H1 (cell line): ENCODE data around the gene PWP1. TPM values are rescaled to one million over a fixed set of nuclear protein-coding genes. Genes with fewer than 3 reads are reported as not detected.
A peak's percentile ranks its signal among the peaks of the same experiment; 100 is the strongest.

Experiments
- CTCF ChIA-PET: fragments of 300-600 bp; sonication (Branson Sonifier 250); formaldehyde crosslinking; loops from one replicate; lab custom pipeline; 2021; ENCODE audit not compliant: partially characterized antibody; lab: Charles Lee
- POLR2A ChIA-PET: fragments of 300-600 bp; sonication (Branson Sonifier 250); formaldehyde crosslinking; loops from one replicate; lab custom pipeline; 2021; ENCODE audit warnings: inconsistent platforms; ENCODE audit not compliant: partially characterized antibody; lab: Charles Lee
- DNase-seq, 2 experiments: peaks; one replicate each; pipeline versions ENCODE4 v3.0.0 to v3.0.0-alpha.2; 2010 to 2022; ENCODE audit warnings: low spot score in 2 of 2, low read depth in 1 of 2, mixed read lengths in 1 of 2
- FAIRE-seq: peaks from 2 replicates; lab custom pipeline; 2011; peaks lifted over from hg19 to GRCh38; lab: Jason Lieb, UNC
- H2AFZ ChIP-seq: 2 replicates; pipeline ENCODE4 v1.8.1; 2012; ENCODE audit warnings: low read length, inconsistent platforms
- H2AK5ac ChIP-seq: 2 replicates; pipeline ENCODE4 v1.6.1; 2013; ENCODE audit warnings: low read depth, low read length
- H2BK120ac ChIP-seq: replicated peaks from 2 replicates; pipeline ENCODE3; 2013; ENCODE audit warnings: low read depth, low read length, inconsistent platforms
- H2BK12ac ChIP-seq: 2 replicates; pipeline ENCODE4 v1.6.1; 2013; ENCODE audit warnings: low read depth, low read length
- H2BK15ac ChIP-seq: 2 replicates; pipeline ENCODE4 v1.6.1; 2013; ENCODE audit warnings: low read length
- H2BK20ac ChIP-seq: 2 replicates; pipeline ENCODE4 v1.6.1; 2013; ENCODE audit warnings: low read length
- H2BK5ac ChIP-seq: 2 replicates; pipeline ENCODE4 v1.6.1; 2013; ENCODE audit warnings: low read depth, low read length
- H3K14ac ChIP-seq: 2 replicates; pipeline ENCODE4 v1.6.1; 2013; ENCODE audit warnings: inconsistent platforms; ENCODE audit not compliant: insufficient read length
- H3K18ac ChIP-seq: 2 replicates; pipeline ENCODE4 v1.6.1; 2013; ENCODE audit warnings: low read length; ENCODE audit errors: extremely low read depth
- H3K23ac ChIP-seq: 2 replicates; pipeline ENCODE4 v1.6.1; 2013; ENCODE audit warnings: inconsistent platforms; ENCODE audit not compliant: insufficient read length
- H3K23me2 ChIP-seq: 2 replicates; pipeline ENCODE4 v1.6.1; 2013; ENCODE audit warnings: low read depth, low read length
- H3K27ac ChIP-seq: 2 replicates; pipeline ENCODE4 v1.6.1; 2011; ENCODE audit warnings: low read depth, low read length, inconsistent platforms
- H3K27me3 ChIP-seq, 4 experiments: replicated peaks in 1 of 4; 1 replicate in 1 of 4; 2 replicates in 3 of 4; pipeline versions ENCODE4 v1.6.1 to v1.8.1; 2011 to 2013; ENCODE audit warnings: low read length in 3 of 4, mild to moderate bottlenecking in 3 of 4, inconsistent platforms in 2 of 4, mixed read lengths in 2 of 4, moderate library complexity in 1 of 4; ENCODE audit not compliant: control insufficient read depth in 3 of 4, insufficient read depth in 3 of 4; ENCODE audit errors: extremely low read depth in 1 of 4
- H3K36me3 ChIP-seq, 4 experiments: 2 replicates each; pipeline versions ENCODE4 v1.6.1 to v1.8.1; 2011 to 2013; ENCODE audit warnings: mild to moderate bottlenecking in 4 of 4, low read length in 3 of 4, moderate library complexity in 2 of 4, control low read depth in 1 of 4, inconsistent platforms in 1 of 4; ENCODE audit not compliant: insufficient read depth in 4 of 4, control insufficient read depth in 2 of 4
- H3K4ac ChIP-seq: replicated peaks from 2 replicates; pipeline ENCODE3; 2013; ENCODE audit warnings: low read length, low read depth, mixed read lengths, inconsistent platforms; ENCODE audit not compliant: insufficient read length
- H3K4me1 ChIP-seq, 4 experiments: replicated peaks in 1 of 4; 1 replicate in 1 of 4; 2 replicates in 3 of 4; pipeline versions ENCODE4 v1.6.1 to v1.8.1; 2011 to 2013; ENCODE audit warnings: low read length in 3 of 4, inconsistent platforms in 2 of 4, mixed read lengths in 1 of 4; ENCODE audit not compliant: insufficient read depth in 4 of 4, control insufficient read depth in 3 of 4
- H3K4me2 ChIP-seq, 2 experiments: 2 replicates each; pipeline versions ENCODE4 v1.6.1 to v1.8.1; 2011 to 2013; ENCODE audit warnings: low read depth in 2 of 2, low read length in 2 of 2, control low read depth in 1 of 2, inconsistent platforms in 1 of 2, mild to moderate bottlenecking in 1 of 2; ENCODE audit not compliant: insufficient read depth in 1 of 2
- H3K4me3 ChIP-seq, 4 experiments: fragments of 200-600, 300-600 bp in 1 of 4; sonication (generic), shearing (Covaris generic), sonication (Bioruptor Twin) in 1 of 4; 2 replicates each; pipeline versions ENCODE4 v1.5.1 to v1.8.1; 2011 to 2016; ENCODE audit warnings: low read length in 4 of 4, low read depth in 3 of 4, control low read depth in 2 of 4, inconsistent platforms in 2 of 4, mild to moderate bottlenecking in 2 of 4, mixed read lengths in 1 of 4, moderate library complexity in 1 of 4; ENCODE audit not compliant: insufficient read depth in 2 of 4; ENCODE audit errors: extremely low read depth in 1 of 4
- H3K56ac ChIP-seq: replicated peaks from 2 replicates; pipeline ENCODE3; 2013; ENCODE audit warnings: low read depth, mild to moderate bottlenecking, mixed read lengths, low read length, inconsistent platforms; ENCODE audit not compliant: insufficient read length
- H3K79me1 ChIP-seq: 2 replicates; pipeline ENCODE4 v1.6.1; 2013; ENCODE audit warnings: low read depth, low read length, control low read depth
- H3K79me2 ChIP-seq, 2 experiments: 2 replicates each; pipeline versions ENCODE4 v1.6.1 to v1.8.1; 2012 to 2013; ENCODE audit warnings: low read length in 2 of 2, mild to moderate bottlenecking in 2 of 2, inconsistent platforms in 1 of 2; ENCODE audit not compliant: insufficient read depth in 2 of 2, control insufficient read depth in 1 of 2
- H3K9ac ChIP-seq, 4 experiments: replicated peaks in 1 of 4; 1 replicate in 1 of 4; 2 replicates in 3 of 4; pipeline versions ENCODE4 v1.6.1 to v1.8.1; 2011 to 2013; ENCODE audit warnings: low read depth in 3 of 4, low read length in 3 of 4, control low read depth in 2 of 4, mild to moderate bottlenecking in 2 of 4, moderate library complexity in 2 of 4, inconsistent platforms in 1 of 4; ENCODE audit errors: extremely low read depth in 1 of 4
- H3K9me3 ChIP-seq, 2 experiments: 2 replicates each; pipeline versions ENCODE4 v1.6.1 to v1.8.1; 2012 to 2013; ENCODE audit warnings: mild to moderate bottlenecking in 2 of 2, moderate library complexity in 2 of 2, control low read depth in 1 of 2, inconsistent platforms in 1 of 2, low read depth in 1 of 2, low read length in 1 of 2, mixed read lengths in 1 of 2; ENCODE audit not compliant: insufficient read depth in 2 of 2
- H4K20me1 ChIP-seq, 2 experiments: replicated peaks in 1 of 2; 2 replicates each; pipeline versions ENCODE3 to v1.8.1; 2011 to 2013; ENCODE audit warnings: inconsistent platforms in 2 of 2, low read length in 2 of 2, mild to moderate bottlenecking in 1 of 2; ENCODE audit not compliant: insufficient read depth in 2 of 2, control insufficient read depth in 1 of 2
- H4K5ac ChIP-seq: 2 replicates; pipeline ENCODE4 v1.6.1; 2013; ENCODE audit warnings: low read length, low read depth, mixed read lengths, inconsistent platforms; ENCODE audit not compliant: insufficient read length
- H4K8ac ChIP-seq: 2 replicates; pipeline ENCODE4 v1.8.0; 2013; ENCODE audit warnings: mild to moderate bottlenecking, moderate library complexity, low read length, inconsistent platforms; ENCODE audit not compliant: insufficient read depth; ENCODE audit errors: extremely low read depth
- H4K91ac ChIP-seq: replicated peaks from 2 replicates; pipeline ENCODE3; 2013; ENCODE audit warnings: low read length, mixed read lengths, inconsistent platforms; ENCODE audit not compliant: insufficient read length
- BACH1 ChIP-seq: IDR thresholded peaks from 2 replicates; pipeline ENCODE4 v1.6.1; 2012; ENCODE audit warnings: low read length, improper control_type of control experiment
- E2F6 ChIP-seq: IDR thresholded peaks from 2 replicates; pipeline ENCODE4 v1.6.1; 2012; ENCODE audit warnings: inconsistent platforms
- HDAC2 ChIP-seq, 2 experiments: fragments of 300-600 bp in 1 of 2; sonication (generic) in 1 of 2; IDR thresholded peaks; 2 replicates each; pipeline ENCODE4 v1.6.1; 2011 to 2012; ENCODE audit warnings: low read depth in 2 of 2, low read length in 2 of 2, mild to moderate bottlenecking in 2 of 2, moderate library complexity in 2 of 2, borderline replicate concordance in 1 of 2, inconsistent platforms in 1 of 2
- MAX ChIP-seq: IDR thresholded peaks from 2 replicates; pipeline ENCODE4 v1.6.1; 2012; ENCODE audit warnings: inconsistent platforms
- TAF1 ChIP-seq: IDR thresholded peaks from 2 replicates; pipeline ENCODE4 v1.6.1; 2011; ENCODE audit warnings: mild to moderate bottlenecking, low read depth, low read length
- TEAD4 ChIP-seq: IDR thresholded peaks from 2 replicates; pipeline ENCODE4 v1.6.1; 2012; ENCODE audit warnings: low read depth, low read length, inconsistent platforms, mixed read lengths
- USF2 ChIP-seq: IDR thresholded peaks from 2 replicates; pipeline ENCODE4 v1.6.1; 2011; ENCODE audit warnings: low read length, improper control_type of control experiment
- WGBS, 2 experiments: shearing (Covaris generic) in 1 of 2; methylation state at CpG; one replicate each; pipeline versions ENCODE4 v1.1.6 to v1.1.7; 2013 to 2015; ENCODE audit warnings: low lambda C conversion rate in 2 of 2, mixed read lengths in 2 of 2, inconsistent platforms in 1 of 2, low coverage in 1 of 2, missing lambda C conversion rate in 1 of 2; ENCODE audit not compliant: insufficient replicate concordance in 2 of 2, insufficient coverage in 1 of 2, insufficient read length in 1 of 2; ENCODE audit errors: extremely low coverage in 1 of 2, missing lambda C conversion rate in 1 of 2; 5-methylcytosine and 5-hydroxymethylcytosine counted together
- polyA plus RNA-seq, 7 experiments: library from polyadenylated mRNA; depleted of rRNA in 3 of 7; stranded (reverse) in 5 of 7; unstranded in 2 of 7; fragments of >200 nt in 5 of 7; fragments of 200-250 nt in 2 of 7; gene quantifications; 1 replicate in 5 of 7; 2 replicates in 1 of 7; 4 replicates in 1 of 7; pipeline versions ENCODE4 v1.2.1 to v1.2.3, GENCODE V29; 2011 to 2013; ENCODE audit warnings: missing spikeins in 2 of 7, mixed read lengths in 2 of 7
- total RNA-seq: library from RNA; stranded (reverse); fragmentation: NEBNext Ultra II Directional; extraction: Animal tissue kit (Norgen Biotek cat#: 25700); gene quantifications from 2 replicates; pipeline ENCODE4 v1.2.1, GENCODE V29; 2021

The PWP1 gene
- total and polyA plus RNA-seq, 2 of the 8 experiments (the other 6 are each of a cell fraction or from before 2014, with no cell fraction given), result 57.8 to 78.5 TPM

GRCh38 chr12:107760207-107760808 is 74.7 kb downstream of the PWP1 start:
- no peak for FAIRE-seq
- Histone ChIP-seq H3K4me3 (peak overlapping the region; percentile 77 to 87 (median 82)), H3K56ac (peak overlapping the region; percentile 26), H2AFZ (0 out of 2 replicates have a peak overlapping the region, but pooled peaks have one; percentile 61), H3K23me2 (peaks cover 12% of the 10 kb centered on the region), H3K9ac (peak overlapping the region; percentile 80 to 96 (median 87)), H3K23ac (no peak overlapping the region), H3K4me2 (peak overlapping the region; percentile 99), H4K20me1 (peaks cover 0 to 2% of the 10 kb centered on the region in 2 experiments), H2BK12ac (no peak overlapping the region), H3K18ac (peak overlapping the region; percentile 64; the same call in 1 of the 2 replicates), H4K8ac (peak overlapping the region; percentile 96), H2BK5ac (no peak overlapping the region), H3K9me3 (no peaks in the 10 kb centered on the region), H3K4ac (no peak overlapping the region), H3K14ac (no peak overlapping the region), H3K79me2 (peaks cover 6 to 30% of the 10 kb centered on the region in 2 experiments; a peak in 3 of 4 replicates), H2BK120ac (no peak overlapping the region), H2BK20ac (no peak overlapping the region), H2AK5ac (no peak overlapping the region), H3K4me1 (peaks cover 0 to 8% (median under 1%) of the 10 kb centered on the region in 4 experiments; a peak in 3 of 7 replicates), H3K27ac (peak overlapping the region; percentile 68; the same call in 1 of the 2 replicates), H3K36me3 (peaks cover under 1 to 17% (median 9%) of the 10 kb centered on the region in 4 experiments; a peak in 7 of 8 replicates), H4K5ac (no peak overlapping the region), H3K27me3 (no peaks in the 10 kb centered on the region), H3K79me1 (no peaks in the 10 kb centered on the region), H2BK15ac (no peak overlapping the region), H4K91ac (no peak overlapping the region)
- ChIA-PET POLR2A (interaction anchor here (0.7 to 1.0 kb wide), 3 partner anchors 13 to 30 kb away, joined by 3 to 4 read pairs (median 3); no protein-coding TSS in a partner anchor), CTCF (interaction anchor here (0.7 to 2.1 kb wide), 3 partner anchors 15 to 113 kb away, joined by 3 to 6 read pairs (median 3); no protein-coding TSS in a partner anchor)
- peak; percentile 67 for TF ChIP-seq MAX
- no peak for TF ChIP-seq TEAD4
- peak; percentile 53; the same call in 1 of the 2 replicates for TF ChIP-seq USF2
- no peak for TF ChIP-seq BACH1
- 0 out of 4 replicates have a peak, but pooled peaks have one; percentile 2 to 48 for TF ChIP-seq HDAC2 (IDR thresholded peaks at IDR 0.05; ENCODE audit: borderline replicate concordance in 1 of 2, low read depth in 2 of 2, low read length in 2 of 2)
- TF ChIP-seq E2F6, result peak; percentile 10
- TF ChIP-seq TAF1, result peak; percentile 37; the same call in 1 of the 2 replicates
- peak in 1 of 2 experiments; percentile 67 for DNase-seq
- WGBS, 2 experiments, result 5% methylated on average over 29 of the region's 30 CpGs; no CpG with 5 or more reads in 1 of the 2 experiments
